Testis (tissue), 3 donors: Measurements from ENCODE around the gene UNC5B. TPM values are rescaled to one million over a fixed set of nuclear protein-coding genes. Genes with fewer than 3 reads are reported as not detected.
A peak's percentile ranks its signal among the peaks of the same experiment; 100 is the strongest.

ENCODE experiments used
- DNase-seq: peaks from one replicate; pipeline ENCODE4 v3.0.0-alpha.2; 2019
- H3K27ac ChIP-seq, 2 donors: fragments of 200-600 bp; sonication (generic); one replicate each; pipeline ENCODE4 v1.5.1; 2019
- H3K27me3 ChIP-seq: fragments of 200-600 bp; sonication (generic); one replicate; pipeline ENCODE4 v1.5.1; 2019
- H3K36me3 ChIP-seq: fragments of 200-600 bp; sonication (generic); one replicate; pipeline ENCODE4 v1.5.1; 2017; ENCODE audit warnings: low read depth; ENCODE audit errors: missing control alignments
- H3K4me1 ChIP-seq: fragments of 200-600 bp; sonication (generic); one replicate; pipeline ENCODE4 v1.5.1; 2019
- H3K4me3 ChIP-seq, 2 donors: fragments of 200-600 bp; sonication (generic); one replicate each; pipeline ENCODE4 v1.5.1; 2017 to 2019
- H3K9me3 ChIP-seq: fragments of 200-600 bp; sonication (generic); one replicate; pipeline ENCODE4 v1.5.1; 2017
- CTCF ChIP-seq, 3 experiments: fragments of 450-650 bp in 2 of 3; fragments of 200-600 bp in 1 of 3; sonication (generic) in 1 of 3; IDR thresholded peaks; one replicate each; pipeline ENCODE4 v1.5.1; 2016 to 2019; ENCODE audit warnings: antibody characterized with exemption in 3 of 3, mild to moderate bottlenecking in 2 of 3, moderate library complexity in 1 of 3
- POLR2A ChIP-seq: fragments of 450-650 bp; IDR thresholded peaks from one replicate; pipeline ENCODE4 v1.6.1; 2017; ENCODE audit warnings: antibody characterized with exemption, mild to moderate bottlenecking, moderate library complexity
- WGBS, 2 donors: methylation state at CpG; one replicate each; pipeline ENCODE4 v1.1.5; 2018; 5-methylcytosine and 5-hydroxymethylcytosine counted together
- intact Hi-C: fragments of 100-400 bp; cut with DNase I; formaldehyde crosslinking; loops from one replicate; pipeline ENCODE4 v1.15.1; 2023; ENCODE audit warnings: low total_unique reads
- polyA plus RNA-seq: library from polyadenylated mRNA; stranded (reverse); fragments of 350-450 nt; fragmentation: Illumina TruSeq; extraction: RNeasy Lipid Tissue Mini Kit (QIAGEN cat#74804); gene quantifications from one replicate; pipeline ENCODE4 v1.2.3, GENCODE V29; 2014; ENCODE audit warnings: low read depth, low replicate concordance; ENCODE audit not compliant: insufficient read depth
- total RNA-seq, 2 donors: library from RNA; depleted of rRNA; stranded (reverse); fragments of >200 nt; gene quantifications; one replicate each; pipeline ENCODE4 v1.2.3, GENCODE V29; 2016

UNC5B gene
- total and polyA plus RNA-seq, 3 donors from 2014 or later, result 14.8 to 44.4 (median 24.4) TPM

GRCh38 chr10:71209731-71210541, 2.4 kb upstream of the UNC5B start:
- intact Hi-C loops, result loop anchor here (10.0 kb wide), 1 partner anchor 55 kb away; no protein-coding TSS in a partner anchor
- 54 to 60% methylated on average over 4 to 5 of the region's 5 CpGs for WGBS, 2 donors
- no peaks in the 10 kb centered on the region for H3K9me3 ChIP-seq
- no peak for TF ChIP-seq POLR2A
- TF ChIP-seq CTCF (IDR thresholded peaks at IDR 0.05), result no peak
- H3K27me3 ChIP-seq, result no peaks in the 10 kb centered on the region
- peaks cover 8% of the 10 kb centered on the region for H3K4me1 ChIP-seq
- no peak overlapping the region for H3K4me3 ChIP-seq
- DNase-seq, result no peak
- H3K27ac ChIP-seq, result no peak overlapping the region
- H3K36me3 ChIP-seq, result no peaks in the 10 kb centered on the region

GRCh38 chr10:71210542-71210871, 1.9 kb upstream of the UNC5B start:
- no peaks in the 10 kb centered on the region for H3K27me3 ChIP-seq
- WGBS, 2 donors, result 40% methylated on average over 5 of the region's 5 CpGs
- H3K9me3 ChIP-seq, result no peaks in the 10 kb centered on the region
- no peaks in the 10 kb centered on the region for H3K36me3 ChIP-seq
- H3K27ac ChIP-seq, result no peak overlapping the region
- H3K4me1 ChIP-seq, result peaks cover 8% of the 10 kb centered on the region
- DNase-seq, result no peak
- H3K4me3 ChIP-seq, result no peak overlapping the region
- intact Hi-C loops, result loop anchor here (10.0 kb wide), 1 partner anchor 54 kb away; no protein-coding TSS in a partner anchor
- TF ChIP-seq CTCF (IDR thresholded peaks at IDR 0.05) (no peak), POLR2A (no peak)

GRCh38 chr10:71211053-71211452, 1.3 kb upstream of the UNC5B start:
- Histone ChIP-seq H3K36me3 (no peaks in the 10 kb centered on the region), H3K4me1 (peaks cover 10% of the 10 kb centered on the region), H3K27ac (no peak overlapping the region), H3K9me3 (no peaks in the 10 kb centered on the region), H3K27me3 (no peaks in the 10 kb centered on the region), H3K4me3 (no peak overlapping the region)
- intact Hi-C loops, result loop anchor here (10.0 kb wide), 1 partner anchor 54 kb away; no protein-coding TSS in a partner anchor
- no peak for DNase-seq
- no peak for TF ChIP-seq CTCF (IDR thresholded peaks at IDR 0.05)
- TF ChIP-seq POLR2A, result no peak
- WGBS, 2 donors, result 85 to 90% methylated on average over 2 to 4 of the region's 4 CpGs

- TF ChIP-seq POLR2A (no peak), CTCF (IDR thresholded peaks at IDR 0.05) (no peak)
- intact Hi-C loops, result loop anchor here (10.0 kb wide), 1 partner anchor 53 kb away; no protein-coding TSS in a partner anchor
- Histone ChIP-seq H3K36me3 (no peaks in the 10 kb centered on the region), H3K27me3 (no peaks in the 10 kb centered on the region), H3K4me1 (peaks cover 18% of the 10 kb centered on the region), H3K4me3 (peak overlapping the region; percentile 70 to 79), H3K9me3 (no peaks in the 10 kb centered on the region), H3K27ac (peak overlapping the region in 1 of 2 donors; percentile 81)
- no peak for DNase-seq
- 3 to 5% methylated on average over 7 of the region's 7 CpGs for whole genome bisulfite sequencing, 2 donors
Observed at GRCh38 chr10:71211775-71212317, 524 bp upstream of the UNC5B start.
